SK-N-SH (cell line): ENCODE results near the gene LARGE1. TPM values are rescaled to one million over a fixed set of nuclear protein-coding genes. Genes with fewer than 3 reads are reported as not detected.

Experiments
- CTCF ChIA-PET: fragments of 300-600, 350-600 bp; formaldehyde crosslinking; extraction: SDS; loops from one replicate; lab custom pipeline; 2021; lab: Yijun Ruan, JAX
- POLR2A ChIA-PET: fragments of 350-600 bp; sonication (Branson Sonifier 250); formaldehyde crosslinking; extraction: SDS; loops from one replicate; lab custom pipeline; 2020; ENCODE audit warnings: antibody characterized with exemption, inconsistent platforms; lab: Yijun Ruan, JAX
- DNase-seq: peaks from one replicate; pipeline ENCODE4 v3.0.0; 2012
- H2AFZ ChIP-seq: fragments of 200-600 bp; sonication (generic); 2 replicates; pipeline ENCODE4 v1.8.1; 2016; ENCODE audit warnings: antibody characterized with exemption, mild to moderate bottlenecking, low read depth
- H3F3A ChIP-seq: fragments of 200-600 bp; sonication (generic); replicated peaks from 2 replicates; pipeline ENCODE3; 2016; ENCODE audit warnings: antibody characterized with exemption, mild to moderate bottlenecking; ENCODE audit not compliant: insufficient read depth
- H3K27ac ChIP-seq, 2 experiments: fragments of 200-500 bp in 1 of 2; fragments of 200-600 bp in 1 of 2; sonication (Bioruptor generic) in 1 of 2; sonication (generic), shearing (Covaris generic) in 1 of 2; 2 replicates each; pipeline versions ENCODE4 v1.5.1 to v1.6.1; 2014 to 2016; ENCODE audit warnings: low read depth in 2 of 2, inconsistent platforms in 1 of 2, low read length in 1 of 2, mild to moderate bottlenecking in 1 of 2, mixed read lengths in 1 of 2
- H3K27me3 ChIP-seq: fragments of 200-600 bp; sonication (generic), shearing (Covaris generic); 2 replicates; pipeline ENCODE4 v1.6.1; 2016; ENCODE audit warnings: mixed run types; ENCODE audit not compliant: insufficient read depth
- H3K36me3 ChIP-seq, 2 experiments: fragments of 200-500 bp in 1 of 2; fragments of 200-600 bp in 1 of 2; sonication (Bioruptor generic) in 1 of 2; sonication (generic) in 1 of 2; replicated peaks in 1 of 2; 2 replicates each; pipeline versions ENCODE3 to v1.5.1; 2014 to 2016; ENCODE audit warnings: low read length in 1 of 2, mild to moderate bottlenecking in 1 of 2; ENCODE audit not compliant: insufficient read depth in 2 of 2, control insufficient read depth in 1 of 2
- H3K4me1 ChIP-seq, 2 experiments: fragments of 200-500 bp in 1 of 2; fragments of 200-600 bp in 1 of 2; sonication (Bioruptor generic) in 1 of 2; sonication (generic), shearing (Covaris generic) in 1 of 2; 2 replicates each; pipeline versions ENCODE4 v1.5.1 to v1.6.1; 2014 to 2016; ENCODE audit warnings: low read depth in 1 of 2, low read length in 1 of 2, mixed run types in 1 of 2; ENCODE audit not compliant: insufficient read depth in 2 of 2, control insufficient read depth in 1 of 2
- H3K4me2 ChIP-seq: fragments of 200-600 bp; sonication (generic), shearing (Covaris generic); 2 replicates; pipeline ENCODE4 v1.6.1; 2017; ENCODE audit warnings: mixed run types
- H3K4me3 ChIP-seq, 2 experiments: fragments of 200-500 bp in 1 of 2; fragments of 200-600 bp in 1 of 2; sonication (Bioruptor generic) in 1 of 2; sonication (generic), shearing (Covaris generic) in 1 of 2; 2 replicates each; pipeline versions ENCODE4 v1.5.1 to v1.8.1; 2014 to 2016; ENCODE audit warnings: low read depth in 2 of 2, inconsistent platforms in 1 of 2, low read length in 1 of 2, mild to moderate bottlenecking in 1 of 2, mixed read lengths in 1 of 2, moderate library complexity in 1 of 2
- H3K79me2 ChIP-seq: fragments of 200-600 bp; sonication (generic); 2 replicates; pipeline ENCODE4 v1.8.1; 2017; ENCODE audit warnings: mild to moderate bottlenecking; ENCODE audit not compliant: insufficient read depth
- H3K9ac ChIP-seq: fragments of 200-600 bp; sonication (generic); 2 replicates; pipeline ENCODE4 v1.6.1; 2017; ENCODE audit warnings: mixed run types
- H3K9me2 ChIP-seq: fragments of 200-600 bp; sonication (generic); 2 replicates; pipeline ENCODE4 v1.6.1; 2017; ENCODE audit warnings: mixed run types
- H3K9me3 ChIP-seq: fragments of 200-600 bp; sonication (generic); 2 replicates; pipeline ENCODE4 v1.6.1; 2017; ENCODE audit warnings: mixed run types, mild to moderate bottlenecking, moderate library complexity
- H4K20me1 ChIP-seq: fragments of 200-600 bp; sonication (generic); 2 replicates; pipeline ENCODE4 v1.6.1; 2017; ENCODE audit warnings: mild to moderate bottlenecking, mixed run types; ENCODE audit not compliant: insufficient read depth
- CHD2 ChIP-seq: fragments of 150-350 bp; IDR thresholded peaks from 2 replicates; pipeline ENCODE4 v1.6.1; 2018; ENCODE audit warnings: low read length; ENCODE audit not compliant: partially characterized antibody
- CTCF ChIP-seq: fragments of 200-600 bp; sonication (generic); IDR thresholded peaks from 2 replicates; pipeline ENCODE4 v1.6.1; 2017; ENCODE audit warnings: antibody characterized with exemption, mild to moderate bottlenecking, moderate library complexity
- EP300 ChIP-seq, 2 experiments: IDR thresholded peaks; 2 replicates each; pipeline versions ENCODE4 v1.4.0 to v1.6.1; 2012; ENCODE audit warnings: borderline replicate concordance in 1 of 2, low read depth in 1 of 2, low read length in 1 of 2
- FOSL2 ChIP-seq: IDR thresholded peaks from 2 replicates; pipeline ENCODE4 v1.4.0; 2012; ENCODE audit warnings: low read depth, mild to moderate bottlenecking, moderate library complexity, borderline replicate concordance
- FOXM1 ChIP-seq: IDR thresholded peaks from 2 replicates; pipeline ENCODE4 v1.4.0; 2012; ENCODE audit warnings: low read depth, mild to moderate bottlenecking
- GABPA ChIP-seq: IDR thresholded peaks from 2 replicates; pipeline ENCODE4 v1.4.0; 2012; ENCODE audit warnings: low read depth, mild to moderate bottlenecking
- MXI1 ChIP-seq: IDR thresholded peaks from 2 replicates; pipeline ENCODE4 v1.6.1; 2012; ENCODE audit warnings: mild to moderate bottlenecking, low read depth, low read length, improper control_type of control experiment
- NFIC ChIP-seq: IDR thresholded peaks from 2 replicates; pipeline ENCODE4 v1.4.0; 2012; ENCODE audit warnings: borderline replicate concordance
- POLR2AphosphoS5 ChIP-seq: IDR thresholded peaks from 2 replicates; pipeline ENCODE4 v1.6.1; 2012; ENCODE audit warnings: low read depth, low read length
- REST ChIP-seq: IDR thresholded peaks from 2 replicates; pipeline ENCODE4 v1.6.1; 2012; ENCODE audit warnings: mild to moderate bottlenecking, low read depth, low read length, moderate library complexity
- RFX5 ChIP-seq: IDR thresholded peaks from 2 replicates; pipeline ENCODE4 v1.6.1; 2012; ENCODE audit warnings: mild to moderate bottlenecking, improper control_type of control experiment, low read length
- RXRA ChIP-seq: IDR thresholded peaks from 2 replicates; pipeline ENCODE4 v1.4.0; 2012; ENCODE audit warnings: low read depth, mild to moderate bottlenecking, borderline replicate concordance
- SIN3A ChIP-seq: IDR thresholded peaks from 2 replicates; pipeline ENCODE4 v1.6.1; 2012; ENCODE audit warnings: low read depth, mild to moderate bottlenecking, low read length, moderate library complexity, borderline replicate concordance
- SMC3 ChIP-seq: IDR thresholded peaks from 2 replicates; pipeline ENCODE4 v1.6.1; 2012; ENCODE audit warnings: low read depth, low read length, improper control_type of control experiment
- TEAD4 ChIP-seq: IDR thresholded peaks from 2 replicates; pipeline ENCODE4 v1.4.0; 2012; ENCODE audit warnings: mild to moderate bottlenecking, borderline replicate concordance; ENCODE audit not compliant: insufficient read depth
- USF1 ChIP-seq: IDR thresholded peaks from 2 replicates; pipeline ENCODE4 v1.4.0; 2012; ENCODE audit warnings: low read depth, borderline replicate concordance
- WGBS: methylation state at CpG from one replicate; pipeline ENCODE4 v1.1.6; 2017; ENCODE audit warnings: low lambda C conversion rate; 5-methylcytosine and 5-hydroxymethylcytosine counted together
- polyA plus RNA-seq, 3 experiments: library from polyadenylated mRNA; depleted of rRNA; stranded (reverse); fragments of >200 nt; gene quantifications; 2 replicates each; pipeline ENCODE4 v1.2.3, GENCODE V29; 2012

Gene LARGE1
- polyA plus RNA-seq, 1 of the 3 experiments (the other 2 are of a cell fraction), result 1.1 TPM

- no peak for TF ChIP-seq REST
Measured at GRCh38 chr22:33409079-33409478, 511.2 kb downstream of the LARGE1 start (continued).

- H3K79me2 ChIP-seq, result no peaks in the 10 kb centered on the region
- DNase-seq, result no peak
- WGBS, result 63% methylated on average over 3 of the region's 3 CpGs
- H3K27me3 ChIP-seq, result no peaks in the 10 kb centered on the region
- H3F3A ChIP-seq, result no peaks in the 10 kb centered on the region
- H3K4me1 ChIP-seq, result no peaks in the 10 kb centered on the region
- no peak overlapping the region for H3K9ac ChIP-seq
- no peak for TF ChIP-seq SMC3
- no peak for TF ChIP-seq POLR2AphosphoS5
- TF ChIP-seq TEAD4, result no peak
- TF ChIP-seq GABPA, result no peak
- no peak for TF ChIP-seq SIN3A
- TF ChIP-seq RXRA, result no peak
- no peak for TF ChIP-seq REST
- TF ChIP-seq, all 33 proteins: peak for 0
- Histone ChIP-seq H3K4me2 (no peak overlapping the region), H3K4me3 (no peak overlapping the region), H2AFZ (no peak overlapping the region), H3K9me3 (no peaks in the 10 kb centered on the region), H3K9me2 (no peaks in the 10 kb centered on the region), H3K36me3 (no peaks in the 10 kb centered on the region), H3K27ac (no peak overlapping the region), H4K20me1 (no peaks in the 10 kb centered on the region)
- CTCF ChIA-PET, result no interaction called here
- POLR2A ChIA-PET, result no interaction called here
Measured at GRCh38 chr22:33405194-33405593, 515.1 kb downstream of the LARGE1 start.

- CTCF ChIA-PET, result no interaction called here
- TF ChIP-seq USF1, result no peak
- no peak for TF ChIP-seq RFX5
- TF ChIP-seq NFIC, result no peak
- no peak for TF ChIP-seq TEAD4
- TF ChIP-seq RXRA, result no peak
- no peak for TF ChIP-seq CHD2
- no peak for TF ChIP-seq EP300 (IDR thresholded peaks at IDR 0.05; ENCODE audit: borderline replicate concordance in 1 of 2, low read depth in 1 of 2, low read length in 1 of 2)
- TF ChIP-seq SIN3A, result no peak
- no peak for TF ChIP-seq FOSL2
- no peak for TF ChIP-seq FOXM1
- no peak for TF ChIP-seq MXI1
- no peak for TF ChIP-seq CTCF
Measured at GRCh38 chr22:33404723-33405122, 515.6 kb downstream of the LARGE1 start.

More at GRCh38 chr22:33404723-33405122, 515.6 kb downstream of the LARGE1 start:
- H3K9me3 ChIP-seq, result no peaks in the 10 kb centered on the region
- 41% methylated on average over 3 of the region's 3 CpGs for WGBS
- H2AFZ ChIP-seq, result no peak overlapping the region
- H3K4me2 ChIP-seq, result no peak overlapping the region
- H3K9ac ChIP-seq, result no peak overlapping the region
- no peaks in the 10 kb centered on the region for H3K4me1 ChIP-seq
- H3K9me2 ChIP-seq, result no peaks in the 10 kb centered on the region
- POLR2A ChIA-PET, result no interaction called here
- no peaks in the 10 kb centered on the region for H3K36me3 ChIP-seq
- H3F3A ChIP-seq, result no peaks in the 10 kb centered on the region
- H3K79me2 ChIP-seq, result no peaks in the 10 kb centered on the region
- no peak overlapping the region for H3K27ac ChIP-seq
- DNase-seq, result no peak
- no peaks in the 10 kb centered on the region for H3K27me3 ChIP-seq
- H4K20me1 ChIP-seq, result no peaks in the 10 kb centered on the region
- H3K4me3 ChIP-seq, result no peak overlapping the region
